ENCODE results near the gene ACTN1. TPM values are rescaled to one million over a fixed set of nuclear protein-coding genes. Genes with fewer than 3 reads are reported as not detected.

ACTN1 gene
- polyA plus RNA-seq, 1 experiment = 641 TPM

GRCh38 chr14:68994056-68994455 lies 15.0 kb upstream of the ACTN1 start:
- Histone ChIP-seq H3K27ac (ENCODE audit: low read depth, low read length) (no peak overlapping the region), H3K4me3 (ENCODE audit: low read depth, low read length) (no peak overlapping the region), H3K9me3 (ENCODE audit: control insufficient read depth, insufficient read depth, low read length) (no peaks in the 10 kb centered on the region), H3K27me3 (ENCODE audit: control insufficient read depth, insufficient read depth, low read length) (peaks cover 6% of the 10 kb centered on the region)
- no peak for DNase-seq (ENCODE audit: low read depth, low spot score)
- ChIA-PET POLR2A (interaction anchor here (0.6 kb wide), 1 partner anchor 148 kb away, joined by 3 read pairs; no protein-coding TSS in a partner anchor), CTCF (no interaction called here)
- TF ChIP-seq CTCF (IDR thresholded peaks at IDR 0.05; ENCODE audit: low read depth, low read length) = no peak

- Histone ChIP-seq H3K27me3 (ENCODE audit: control insufficient read depth, insufficient read depth, low read length) (no peaks in the 10 kb centered on the region), H3K4me3 (ENCODE audit: low read depth, low read length) (no peak overlapping the region), H3K27ac (ENCODE audit: low read depth, low read length) (no peak overlapping the region), H3K9me3 (ENCODE audit: control insufficient read depth, insufficient read depth, low read length) (no peaks in the 10 kb centered on the region)
- CTCF ChIA-PET = no interaction called here
- DNase-seq (ENCODE audit: low read depth, low spot score) = no peak
- POLR2A ChIA-PET = interaction anchor here (0.7 kb wide), 1 partner anchor 189 kb away, joined by 3 read pairs; no protein-coding TSS in a partner anchor
- TF ChIP-seq CTCF (IDR thresholded peaks at IDR 0.05; ENCODE audit: low read depth, low read length) = no peak
These were observed 8.5 kb upstream of the ACTN1 start for GRCh38 chr14:68987653-68988036.

- no peak overlapping the region for H3K27ac ChIP-seq (ENCODE audit: low read depth, low read length)
- ChIA-PET CTCF (no interaction called here), POLR2A (interaction anchor here (0.9 kb wide), 1 partner anchor 48 kb away, joined by 3 read pairs; no protein-coding TSS in a partner anchor)
- no peak for TF ChIP-seq CTCF (IDR thresholded peaks at IDR 0.05; ENCODE audit: low read depth, low read length)
- no peaks in the 10 kb centered on the region for H3K27me3 ChIP-seq (ENCODE audit: control insufficient read depth, insufficient read depth, low read length)
- H3K4me3 ChIP-seq (ENCODE audit: low read depth, low read length) = no peak overlapping the region
- no peak for DNase-seq (ENCODE audit: low read depth, low spot score)
- H3K9me3 ChIP-seq (ENCODE audit: control insufficient read depth, insufficient read depth, low read length) = no peaks in the 10 kb centered on the region
These were observed 8.0 kb upstream of the ACTN1 start for GRCh38 chr14:68986926-68987652.

GRCh38 chr14:68986225-68986624 lies 7.1 kb upstream of the ACTN1 start:
- no peak for DNase-seq (ENCODE audit: low read depth, low spot score)
- CTCF ChIA-PET = no interaction called here
- no peak for TF ChIP-seq CTCF (IDR thresholded peaks at IDR 0.05; ENCODE audit: low read depth, low read length)
- Histone ChIP-seq H3K27ac (ENCODE audit: low read depth, low read length) (no peak overlapping the region), H3K9me3 (ENCODE audit: control insufficient read depth, insufficient read depth, low read length) (no peaks in the 10 kb centered on the region), H3K27me3 (ENCODE audit: control insufficient read depth, insufficient read depth, low read length) (no peaks in the 10 kb centered on the region), H3K4me3 (ENCODE audit: low read depth, low read length) (no peak overlapping the region)
- POLR2A ChIA-PET = interaction anchor here (0.9 kb wide), 1 partner anchor 49 kb away, joined by 3 read pairs; no protein-coding TSS in a partner anchor

GRCh38 chr14:68984686-68985085 lies 5.6 kb upstream of the ACTN1 start:
- H3K9me3 ChIP-seq (ENCODE audit: control insufficient read depth, insufficient read depth, low read length) = no peaks in the 10 kb centered on the region
- H3K27ac ChIP-seq (ENCODE audit: low read depth, low read length) = no peak overlapping the region
- TF ChIP-seq CTCF (IDR thresholded peaks at IDR 0.05; ENCODE audit: low read depth, low read length) = no peak
- no peak overlapping the region for H3K4me3 ChIP-seq (ENCODE audit: low read depth, low read length)
- DNase-seq (ENCODE audit: low read depth, low spot score) = no peak
- ChIA-PET CTCF (interaction anchor here (1.0 to 2.6 kb wide), 2 partner anchors 74 to 122 kb away, joined by 4 to 9 read pairs; no protein-coding TSS in a partner anchor), POLR2A (no interaction called here)
- no peaks in the 10 kb centered on the region for H3K27me3 ChIP-seq (ENCODE audit: control insufficient read depth, insufficient read depth, low read length)

Measured in AG04450 (cell line).